WTC11 (cell line): ENCODE data around the gene ZBTB7B. TPM values are rescaled to one million over a fixed set of nuclear protein-coding genes. Genes with fewer than 3 reads are reported as not detected.

Source experiments
- ATAC-seq: fragments of 200-7000 bp; cut with Tn5 transposase; 2 replicates; pipeline ENCODE4 v1.10.0; 2021; ENCODE audit warnings: mild to moderate bottlenecking, moderate library complexity
- CTCF ChIA-PET: fragments of 300-600 bp; sonication (Branson Sonifier 250); formaldehyde crosslinking; loops from one replicate; lab custom pipeline; 2021; ENCODE audit warnings: antibody characterized with exemption; lab: Charles Lee
- POLR2A ChIA-PET: fragments of 350-600 bp; sonication (Branson Sonifier 250); formaldehyde crosslinking; loops from one replicate; lab custom pipeline; 2021; ENCODE audit warnings: antibody characterized with exemption; lab: Charles Lee
- DNase-seq: peaks from one replicate; pipeline ENCODE4 v3.0.0; 2021; ENCODE audit warnings: low spot score
- H3K27ac Mint-ChIP-seq: 2 replicates; pipeline ENCODE4 v1.8.0; 2021; ENCODE audit warnings: mixed read lengths
- H3K27me3 Mint-ChIP-seq: 2 replicates; pipeline ENCODE4 v1.8.0; 2021; ENCODE audit warnings: low read depth, mild to moderate bottlenecking, moderate library complexity, mixed read lengths
- H3K36me3 Mint-ChIP-seq: 2 replicates; pipeline ENCODE4 v1.8.0; 2021; ENCODE audit warnings: mixed read lengths
- H3K4me1 Mint-ChIP-seq: 2 replicates; pipeline ENCODE4 v1.8.0; 2022; ENCODE audit warnings: mixed read lengths
- H3K4me3 Mint-ChIP-seq: 2 replicates; pipeline ENCODE4 v1.8.0; 2021; ENCODE audit warnings: mild to moderate bottlenecking, moderate library complexity, mixed read lengths
- H3K9me3 Mint-ChIP-seq: 2 replicates; pipeline ENCODE4 v1.8.0; 2021; ENCODE audit warnings: mixed read lengths
- CBFB ChIP-seq: sonication (generic); formaldehyde crosslinking; IDR thresholded peaks from 2 replicates; pipeline ENCODE4 v1.8.1; 2022; ENCODE audit warnings: mild to moderate bottlenecking, low read depth, missing genetic modification reagents
- E2F1 ChIP-seq: sonication (generic); formaldehyde crosslinking; IDR thresholded peaks from 2 replicates; pipeline ENCODE4 v1.8.0; 2022; ENCODE audit warnings: mild to moderate bottlenecking, missing genetic modification reagents
- E2F5 ChIP-seq: sonication (generic); formaldehyde crosslinking; IDR thresholded peaks from 2 replicates; pipeline ENCODE4 v1.8.1; 2022; ENCODE audit warnings: mild to moderate bottlenecking, moderate library complexity, missing genetic modification reagents
- ETV6 ChIP-seq: sonication (generic); formaldehyde crosslinking; IDR thresholded peaks from 2 replicates; pipeline ENCODE4 v1.8.1; 2022; ENCODE audit warnings: mild to moderate bottlenecking, missing genetic modification reagents
- FOXJ3 ChIP-seq: sonication (generic); formaldehyde crosslinking; IDR thresholded peaks from 2 replicates; pipeline ENCODE4 v1.9.0; 2021; ENCODE audit warnings: missing genetic modification reagents, mild to moderate bottlenecking, borderline replicate concordance
- FOXK1 ChIP-seq: sonication (generic); formaldehyde crosslinking; IDR thresholded peaks from 2 replicates; pipeline ENCODE4 v1.8.0; 2022; ENCODE audit warnings: mild to moderate bottlenecking, moderate library complexity, missing genetic modification reagents
- GABPB1 ChIP-seq: sonication (generic); formaldehyde crosslinking; IDR thresholded peaks from 2 replicates; pipeline ENCODE4 v1.8.1; 2023; ENCODE audit warnings: mild to moderate bottlenecking, missing genetic modification reagents
- HMGXB4 ChIP-seq: sonication (generic); formaldehyde crosslinking; IDR thresholded peaks from 2 replicates; pipeline ENCODE4 v1.8.1; 2023; ENCODE audit warnings: mild to moderate bottlenecking, moderate library complexity, missing genetic modification reagents
- IRF2 ChIP-seq: sonication (generic); formaldehyde crosslinking; IDR thresholded peaks from 2 replicates; pipeline ENCODE4 v1.8.0; 2022; ENCODE audit warnings: low read depth, missing genetic modification reagents, borderline replicate concordance
- MLX ChIP-seq: sonication (generic); formaldehyde crosslinking; IDR thresholded peaks from 2 replicates; pipeline ENCODE4 v1.8.1; 2023; ENCODE audit warnings: mild to moderate bottlenecking, missing genetic modification reagents, moderate library complexity
- NFATC4 ChIP-seq: fragments of 250-450 bp; sonication (Bioruptor Pico); IDR thresholded peaks from 2 replicates; pipeline ENCODE4 v1.9.0; 2021; ENCODE audit warnings: mild to moderate bottlenecking
- NFYB ChIP-seq: sonication (generic); formaldehyde crosslinking; conservative IDR thresholded peaks from 2 replicates; pipeline ENCODE4 v1.8.0; 2022; ENCODE audit warnings: low read depth, missing genetic modification reagents
- PREB ChIP-seq: sonication (generic); formaldehyde crosslinking; IDR thresholded peaks from 2 replicates; pipeline ENCODE4 v1.8.1; 2022; ENCODE audit warnings: mild to moderate bottlenecking, missing genetic modification reagents, moderate library complexity, borderline replicate concordance
- RELA ChIP-seq: sonication (generic); formaldehyde crosslinking; IDR thresholded peaks from 2 replicates; pipeline ENCODE4 v1.8.1; 2022; ENCODE audit warnings: missing genetic modification reagents, mild to moderate bottlenecking, borderline replicate concordance
- SMAD4 ChIP-seq: sonication (generic); formaldehyde crosslinking; IDR thresholded peaks from 2 replicates; pipeline ENCODE4 v1.8.0; 2022; ENCODE audit warnings: mild to moderate bottlenecking, missing genetic modification reagents
- SOX15 ChIP-seq: fragments of 250-450 bp; sonication (Bioruptor Pico); IDR thresholded peaks from 2 replicates; pipeline ENCODE4 v1.9.0; 2021; ENCODE audit warnings: mild to moderate bottlenecking
- USF2 ChIP-seq: sonication (generic); formaldehyde crosslinking; IDR thresholded peaks from 2 replicates; pipeline ENCODE4 v1.8.1; 2023; ENCODE audit warnings: mild to moderate bottlenecking, missing genetic modification reagents, moderate library complexity
- ZBTB21 ChIP-seq: sonication (generic); formaldehyde crosslinking; IDR thresholded peaks from 2 replicates; pipeline ENCODE4 v1.8.1; 2023; ENCODE audit warnings: mild to moderate bottlenecking, missing genetic modification reagents, borderline replicate concordance
- ZNF263 ChIP-seq: sonication (generic); formaldehyde crosslinking; IDR thresholded peaks from 2 replicates; pipeline ENCODE4 v1.8.1; 2022; ENCODE audit warnings: low read depth, mild to moderate bottlenecking, moderate library complexity, missing genetic modification reagents
- ZNF281 ChIP-seq: sonication (generic); formaldehyde crosslinking; IDR thresholded peaks from 2 replicates; pipeline ENCODE4 v1.8.0; 2023; ENCODE audit warnings: mild to moderate bottlenecking, missing genetic modification reagents
- ZNF671 ChIP-seq: fragments of 250-450 bp; sonication (Bioruptor Pico); IDR thresholded peaks from 2 replicates; pipeline ENCODE4 v1.8.0; 2021; ENCODE audit warnings: mild to moderate bottlenecking
- ZSCAN18 ChIP-seq: fragments of 250-450 bp; sonication (Bioruptor Pico); IDR thresholded peaks from 2 replicates; pipeline ENCODE4 v2.1.2; 2022; ENCODE audit warnings: mild to moderate bottlenecking, moderate library complexity
- total RNA-seq: library from RNA; stranded (reverse); gene quantifications from 3 replicates; pipeline ENCODE4 v1.2.3, GENCODE V29; 2021

ZBTB7B gene
- total RNA-seq, 1 experiment from 2014 or later = 29.8 TPM

GRCh38 chr1:155052439-155053395 lies 50.1 kb downstream of the ZBTB7B start:
- TF ChIP-seq IRF2 (no peak), MLX (CRISPR knock-in tag) (no peak), NFYB (CRISPR knock-in tag) (no peak), PREB (CRISPR knock-in tag) (no peak), E2F1 (no peak), CBFB (CRISPR knock-in tag) (no peak)
- DNase-seq (no peak), ATAC-seq (no peak)
- H3K36me3 Mint-ChIP-seq = no peaks in the 10 kb centered on the region
- CTCF ChIA-PET = interaction anchor here (0.6 to 9.4 kb wide), 17 partner anchors 8 to 157 kb away, joined by 3 to 176 read pairs (median 8); partner anchors contain the start of genes EFNA3, EFNA4, SHC1 and ZBTB7B
- peak overlapping the region; percentile 65 for H3K4me3 Mint-ChIP-seq
- H3K9me3 Mint-ChIP-seq = no peaks in the 10 kb centered on the region
- H3K4me1 Mint-ChIP-seq = peaks cover 26% of the 10 kb centered on the region
- H3K27me3 Mint-ChIP-seq = peaks cover 20% of the 10 kb centered on the region
- no peak overlapping the region for H3K27ac Mint-ChIP-seq
- POLR2A ChIA-PET = no interaction called here

- DNase-seq (no peak), ATAC-seq (no peak)
- H3K27ac Mint-ChIP-seq = no peak overlapping the region
- ChIA-PET CTCF (interaction anchor here (0.6 to 9.4 kb wide), 10 partner anchors 7 to 156 kb away, joined by 4 to 176 read pairs (median 8); partner anchors contain the start of gene EFNA4), POLR2A (no interaction called here)
- H3K36me3 Mint-ChIP-seq = no peaks in the 10 kb centered on the region
- peaks cover 18% of the 10 kb centered on the region for H3K4me1 Mint-ChIP-seq
- peaks cover 20% of the 10 kb centered on the region for H3K27me3 Mint-ChIP-seq
- H3K4me3 Mint-ChIP-seq = no peak overlapping the region
- H3K9me3 Mint-ChIP-seq = no peaks in the 10 kb centered on the region
- TF ChIP-seq ZBTB21 (CRISPR knock-in tag) = no peak
- TF ChIP-seq ZNF263 (CRISPR knock-in tag) = no peak
- no peak for TF ChIP-seq E2F5 (CRISPR knock-in tag)
- no peak for TF ChIP-seq USF2 (CRISPR knock-in tag)
- no peak for TF ChIP-seq ETV6 (CRISPR knock-in tag)
- TF ChIP-seq SOX15 (CRISPR knock-in tag) = no peak
- no peak for TF ChIP-seq HMGXB4 (CRISPR knock-in tag)
- TF ChIP-seq RELA = no peak
- no peak for TF ChIP-seq FOXJ3 (CRISPR knock-in tag)
- no peak for TF ChIP-seq ZSCAN18 (CRISPR knock-in tag)
- TF ChIP-seq GABPB1 (CRISPR knock-in tag) = no peak
- TF ChIP-seq ZNF281 (CRISPR knock-in tag) = no peak
- no peak for TF ChIP-seq FOXK1 (CRISPR knock-in tag)
- no peak for TF ChIP-seq ZNF671 (CRISPR knock-in tag)
- no peak for TF ChIP-seq SMAD4 (CRISPR knock-in tag)
- no peak for TF ChIP-seq NFATC4 (CRISPR knock-in tag)
These were observed 51.0 kb downstream of the ZBTB7B start for GRCh38 chr1:155053531-155054105.
